DMS153 treated with DMSO at 0.1 percent for 48 hours (cell line): ENCODE data around the gene CSDE1.
A peak's percentile ranks its signal among the peaks of the same experiment; 100 is the strongest.

Experiments used
- DNase-seq: peaks from one replicate; lab custom pipeline; 2025; ENCODE audit not compliant: unreplicated experiment; lab: John Stamatoyannopoulos, UW

CSDE1 gene

DNA sequence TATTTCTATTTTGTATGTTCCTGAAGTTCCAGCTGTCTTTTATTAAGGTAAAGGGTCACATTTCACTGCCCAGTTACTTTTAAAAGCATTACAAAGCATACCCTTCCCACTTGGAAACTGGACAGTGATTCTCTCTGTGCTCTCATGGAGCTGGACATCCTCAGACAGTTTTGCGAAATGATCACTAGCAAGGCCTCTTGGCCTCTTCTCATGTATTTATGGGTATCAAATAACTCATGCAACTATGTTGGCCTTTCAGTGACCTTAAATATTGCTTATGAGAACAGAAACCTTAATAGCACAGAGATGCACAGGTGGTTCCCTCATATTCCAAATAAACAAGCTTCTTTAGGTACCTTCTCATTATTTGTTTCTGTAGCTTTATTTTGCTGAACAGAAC, 54.5 kb downstream of the CSDE1 start:
- DNase-seq: no peak

GRCh38 chr1:114702737-114703136, 55.0 kb downstream of the CSDE1 start:
- no peak for DNase-seq

DNA sequence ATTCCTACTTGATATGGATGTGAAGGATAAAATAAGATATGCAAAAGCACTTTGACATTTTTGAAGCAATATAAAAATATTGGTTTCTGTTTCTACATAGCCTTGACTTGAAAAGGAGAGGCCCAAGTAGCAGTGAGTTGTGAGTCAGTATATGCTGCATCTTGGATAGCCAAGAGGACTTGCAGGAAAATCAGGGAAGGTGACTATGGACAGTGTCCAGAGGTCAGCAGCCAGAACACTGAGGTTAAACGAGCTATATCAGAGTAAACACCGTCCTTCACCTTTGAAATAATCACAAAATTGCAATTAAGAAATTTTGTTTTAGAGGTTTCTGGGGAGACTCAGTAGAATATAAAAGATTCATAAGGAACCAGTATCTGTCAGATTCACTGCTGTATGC, 55.9 kb downstream of the CSDE1 start:
- DNase-seq: no peak

GRCh38 chr1:114700036-114700600, 57.7 kb downstream of the CSDE1 start:
- DNase-seq: no peak

DNA sequence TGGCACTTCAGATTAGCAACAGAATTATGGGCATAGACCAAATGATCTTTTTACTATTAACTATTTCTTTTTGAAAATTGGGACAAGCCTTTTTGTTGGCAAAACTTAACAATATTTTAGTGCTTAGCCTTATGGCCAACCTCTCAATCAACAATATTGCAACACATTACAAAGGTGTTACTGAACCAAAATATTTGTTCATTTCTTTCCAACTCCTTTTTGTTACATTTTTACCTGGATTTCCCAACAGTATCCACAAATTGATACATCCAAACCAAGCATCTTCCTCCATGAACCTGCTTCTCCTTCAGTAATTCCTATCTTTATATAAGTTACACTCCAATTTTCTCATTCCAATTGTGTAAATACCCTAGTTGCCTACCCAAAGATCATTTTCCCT, 61.0 kb downstream of the CSDE1 start:
- no peak for DNase-seq

GRCh38 chr1:114695430-114696058, 62.2 kb downstream of the CSDE1 start, which contains the start of gene AMPD1:
Gene AMPD1 (minus strand): TSS chr1:114695546. CDS start chr1:114695471, 75 bp downstream.
- no peak for DNase-seq

- DNase-seq: no peak
These were observed 63.1 kb downstream of the CSDE1 start for GRCh38 chr1:114694540-114695310.

GRCh38 chr1:114692947-114693346, 64.8 kb downstream of the CSDE1 start:
- DNase-seq: no peak

DNA sequence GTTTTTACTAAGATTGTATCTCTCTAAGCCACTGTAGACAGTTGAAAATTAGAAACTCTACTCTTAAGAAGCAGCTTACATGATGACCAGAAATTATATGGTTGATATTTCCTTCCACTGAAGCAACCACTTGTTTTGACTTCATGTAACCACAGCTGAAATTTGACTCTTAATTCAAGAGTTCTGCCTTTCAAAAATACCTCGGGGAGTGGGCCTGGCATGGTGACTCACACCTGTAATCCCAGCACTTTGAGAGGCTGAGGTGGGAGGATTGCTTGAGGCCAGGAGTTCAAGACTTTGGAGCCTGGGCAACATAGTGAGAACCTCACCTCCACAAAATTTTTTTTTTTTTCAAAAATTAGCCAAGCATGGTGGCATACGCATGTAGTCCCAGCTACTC, 66.7 kb downstream of the CSDE1 start:
- no peak for DNase-seq

- no peak for DNase-seq
These were observed 67.6 kb downstream of the CSDE1 start for GRCh38 chr1:114690148-114690547.

- DNase-seq: no peak
These were observed 69.3 kb downstream of the CSDE1 start for GRCh38 chr1:114688526-114688925.

DNA sequence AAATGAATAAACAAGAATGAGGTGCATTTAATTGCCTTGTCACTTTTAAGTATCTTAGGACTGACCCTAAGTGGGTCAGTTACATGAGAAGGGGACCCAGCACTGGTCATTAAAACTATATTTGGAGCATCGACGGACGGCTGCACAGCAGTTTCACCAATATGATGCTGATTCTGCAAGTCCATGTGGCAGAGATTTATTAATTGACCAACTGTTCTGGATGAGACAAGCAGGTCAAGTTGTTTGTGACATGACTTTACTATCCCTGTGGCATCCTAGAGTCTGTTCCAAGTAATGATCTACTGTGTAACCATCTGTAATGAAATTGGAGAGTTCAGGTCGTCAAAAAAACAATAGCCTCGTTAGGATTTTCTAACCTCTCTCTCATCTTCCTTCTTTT, 71.9 kb downstream of the CSDE1 start:
- DNase-seq: no peak

- no peak for DNase-seq
These were observed 80.1 kb downstream of the CSDE1 start for GRCh38 chr1:114677691-114678090.

DNA sequence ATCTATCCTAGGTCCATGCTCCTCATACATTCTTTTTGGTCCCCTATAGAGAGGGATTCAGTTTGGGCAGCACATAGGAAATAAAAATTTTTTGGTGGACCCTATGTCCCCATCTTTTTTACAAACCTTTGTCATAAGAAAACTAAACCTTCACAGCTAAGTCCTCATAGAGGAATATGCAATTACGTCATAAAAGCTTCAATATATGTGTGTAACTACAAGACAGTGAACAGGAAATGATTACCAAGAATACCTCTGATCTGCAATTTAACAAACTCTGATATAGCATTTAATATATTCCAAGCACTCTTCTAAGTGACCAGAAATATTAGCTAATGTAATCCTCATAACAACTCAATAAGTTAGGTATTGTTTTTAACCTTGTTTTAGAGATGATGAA, 81.7 kb downstream of the CSDE1 start:
- no peak for DNase-seq

DNA sequence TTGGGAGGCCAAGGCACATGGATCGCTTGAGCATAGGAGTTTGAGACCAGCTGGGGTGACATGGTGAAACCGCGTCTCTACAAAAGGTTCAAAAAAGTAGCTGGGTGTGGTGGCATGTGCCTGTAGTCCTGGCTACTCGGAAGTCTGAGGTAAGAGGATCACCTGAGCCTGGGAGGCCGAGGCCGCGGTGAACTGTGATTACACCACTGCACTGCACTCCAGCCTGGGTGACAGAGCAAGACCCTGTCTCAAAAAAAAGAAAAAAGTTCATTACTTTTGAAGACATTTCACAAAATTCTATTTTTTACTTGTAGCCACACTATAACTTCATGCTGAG, 85.9 kb downstream of the CSDE1 start:
- no peak for DNase-seq

- DNase-seq: no peak
These were observed 86.5 kb downstream of the CSDE1 start for GRCh38 chr1:114671011-114671938.

DNA sequence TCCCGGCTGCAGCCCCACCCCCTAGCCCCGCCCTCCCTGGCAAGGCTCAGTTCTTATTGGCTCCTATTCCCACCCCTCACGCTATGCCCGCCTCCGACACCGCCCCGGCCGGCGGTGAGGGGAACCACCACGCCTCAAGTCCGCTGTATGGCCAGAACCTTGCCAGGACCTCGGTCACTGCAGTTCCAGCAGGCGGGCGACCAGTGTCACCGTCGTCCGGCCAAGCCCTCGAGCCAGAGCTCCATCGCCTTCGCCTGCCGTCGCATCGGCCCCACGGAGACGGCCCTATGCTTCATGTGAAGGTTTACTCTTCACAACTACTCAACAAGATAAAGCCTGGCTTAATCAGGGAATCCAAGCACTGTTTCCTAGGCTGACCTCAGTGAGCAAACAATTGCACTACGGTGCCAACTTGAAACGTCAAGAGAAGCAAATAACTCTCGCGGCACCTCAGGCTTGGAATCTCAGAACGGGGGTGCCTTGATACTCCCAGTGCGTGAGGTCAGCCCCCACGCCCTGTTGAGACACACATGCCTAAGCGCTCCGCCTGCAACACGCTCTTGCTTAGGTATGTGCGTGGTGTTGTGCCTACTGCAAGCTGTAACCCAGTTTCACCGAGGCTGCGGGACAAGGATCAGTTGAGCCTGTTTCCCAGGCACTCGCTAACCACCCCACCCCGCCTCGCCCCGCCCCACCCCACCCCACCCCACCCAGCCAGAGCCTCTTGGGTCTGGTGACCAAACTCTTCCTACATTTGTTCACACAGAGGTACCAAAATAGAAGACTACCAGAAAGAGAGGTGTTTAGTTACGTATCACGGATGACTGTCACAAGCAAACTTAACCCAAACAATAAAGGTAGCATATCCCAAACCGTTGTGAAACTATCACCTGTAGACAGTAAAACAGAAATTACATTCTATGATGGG, 87.4 kb downstream of the CSDE1 start:
- peak; percentile 41 for DNase-seq

- no peak for DNase-seq
These were observed 88.2 kb downstream of the CSDE1 start, which contains the start of gene DENND2C for GRCh38 chr1:114669562-114670082. Gene DENND2C (minus strand): TSS chr1:114670049. CDS start chr1:114625984, 44,065 bp downstream.

- DNase-seq: no peak
These were observed 88.8 kb downstream of the CSDE1 start for GRCh38 chr1:114668784-114669561.
